ENCODE results near the gene NOC3L.

- TF ChIP-seq CTCF (IDR thresholded peaks at IDR 0.05; ENCODE audit: insufficient read depth, low read length, poor library complexity, severe bottlenecking) (no peak), EZH2phosphoT487 (conservative IDR thresholded peaks at IDR 0.05; ENCODE audit: low read length) (no peak)
These were observed 55.6 kb downstream of the NOC3L start for GRCh38 chr10:94307046-94307615.

Measured in SU-DHL-6 (cell line).